GM23338 (cell line): Measurements from ENCODE around the gene REPIN1. TPM values are rescaled to one million over a fixed set of nuclear protein-coding genes. Genes with fewer than 3 reads are reported as not detected.

Experiments used
- ATAC-seq: fragments of 200-7000 bp; cut with Tn5 transposase; 3 replicates; pipeline ENCODE4 v1.9.1; 2020
- DNase-seq: peaks from one replicate; pipeline ENCODE4 v3.0.0-alpha.2; 2015; ENCODE audit warnings: low spot score
- H2AFZ ChIP-seq: fragments of 200-600 bp; sonication (generic); 2 replicates; pipeline ENCODE4 v1.8.0; 2016; ENCODE audit warnings: antibody characterized with exemption, mild to moderate bottlenecking, moderate library complexity
- H3F3A ChIP-seq: fragments of 200-600 bp; sonication (generic); replicated peaks from 2 replicates; pipeline ENCODE4 v1.8.0; 2017; ENCODE audit warnings: antibody characterized with exemption, mixed run types, low read depth
- H3K27ac ChIP-seq: fragments of 200-600 bp; sonication (generic); 2 replicates; pipeline ENCODE4 v1.6.1; 2016; ENCODE audit warnings: low read depth
- H3K27me3 ChIP-seq: fragments of 200-600 bp; sonication (generic); 2 replicates; pipeline ENCODE4 v1.8.0; 2016; ENCODE audit warnings: mild to moderate bottlenecking, mixed run types, moderate library complexity; ENCODE audit not compliant: insufficient read depth
- H3K36me3 ChIP-seq: fragments of 200-600 bp; sonication (generic); 2 replicates; pipeline ENCODE4 v1.8.0; 2016; ENCODE audit warnings: mild to moderate bottlenecking; ENCODE audit not compliant: insufficient read depth
- H3K4me1 ChIP-seq: fragments of 200-600 bp; sonication (generic); 2 replicates; pipeline ENCODE4 v1.8.0; 2016; ENCODE audit warnings: mild to moderate bottlenecking, moderate library complexity; ENCODE audit not compliant: insufficient read depth
- H3K4me2 ChIP-seq: fragments of 200-600 bp; sonication (generic); 2 replicates; pipeline ENCODE4 v1.7.1; 2017; ENCODE audit warnings: mixed run types
- H3K4me3 ChIP-seq: fragments of 200-600 bp; sonication (generic); 2 replicates; pipeline ENCODE4 v1.6.1; 2016; ENCODE audit warnings: mixed run types
- H3K79me2 ChIP-seq: fragments of 200-600 bp; sonication (generic); replicated peaks from 2 replicates; pipeline ENCODE4 v1.8.0; 2017; ENCODE audit warnings: mild to moderate bottlenecking; ENCODE audit not compliant: insufficient read depth
- H3K9me2 ChIP-seq: fragments of 200-600 bp; sonication (generic); 2 replicates; pipeline ENCODE4 v1.8.0; 2017; ENCODE audit not compliant: insufficient read depth
- H4K20me1 ChIP-seq: fragments of 200-600 bp; sonication (generic); replicated peaks from 2 replicates; pipeline ENCODE4 v1.8.0; 2017; ENCODE audit warnings: mild to moderate bottlenecking; ENCODE audit not compliant: insufficient read depth
- H3K27ac Mint-ChIP-seq: 2 replicates; pipeline ENCODE4 v1.8.0; 2020; ENCODE audit warnings: inconsistent platforms, mild to moderate bottlenecking, moderate library complexity, mixed read lengths
- H3K27me3 Mint-ChIP-seq: 3 replicates; pipeline ENCODE4 v1.8.0; 2022; ENCODE audit warnings: low read depth, mild to moderate bottlenecking, moderate library complexity, mixed read lengths, inconsistent platforms; ENCODE audit not compliant: insufficient read depth, poor library complexity
- H3K36me3 Mint-ChIP-seq: 3 replicates; pipeline ENCODE4 v1.8.0; 2021; ENCODE audit warnings: low read depth, mild to moderate bottlenecking, inconsistent platforms, moderate library complexity, mixed read lengths
- H3K4me1 Mint-ChIP-seq: 3 replicates; pipeline ENCODE4 v1.8.0; 2020; ENCODE audit warnings: mild to moderate bottlenecking, inconsistent platforms, mixed read lengths
- H3K4me3 Mint-ChIP-seq: 3 replicates; pipeline ENCODE4 v1.8.0; 2021; ENCODE audit warnings: moderate library complexity, mild to moderate bottlenecking, inconsistent platforms, mixed read lengths
- H3K9me3 Mint-ChIP-seq: 3 replicates; pipeline ENCODE4 v1.8.0; 2020; ENCODE audit warnings: moderate library complexity, mild to moderate bottlenecking, inconsistent platforms, mixed read lengths
- CREB1 ChIP-seq: fragments of 250-450 bp; sonication (Bioruptor Pico); IDR thresholded peaks from 2 replicates; pipeline ENCODE4 v1.5.0; 2020; ENCODE audit warnings: low read depth, mild to moderate bottlenecking, moderate library complexity
- EZH2 ChIP-seq: fragments of 200-600 bp; sonication (generic); IDR thresholded peaks from one replicate; pipeline ENCODE4 v1.8.0; 2017; ENCODE audit warnings: antibody characterized with exemption, mild to moderate bottlenecking, low read depth; ENCODE audit not compliant: unreplicated experiment
- EZH2phosphoT487 ChIP-seq: fragments of 200-600 bp; sonication (generic); IDR thresholded peaks from one replicate; pipeline ENCODE4 v1.8.1; 2018; ENCODE audit warnings: antibody characterized with exemption; ENCODE audit not compliant: unreplicated experiment
- JUNB ChIP-seq: IDR thresholded peaks from one replicate; pipeline ENCODE4 v1.6.1; 2016; ENCODE audit warnings: antibody characterized with exemption; ENCODE audit not compliant: unreplicated experiment
- NANOG ChIP-seq: IDR thresholded peaks from 2 replicates; pipeline ENCODE4 v1.6.1; 2016; ENCODE audit warnings: antibody characterized with exemption, borderline replicate concordance
- POLR2AphosphoS5 ChIP-seq: IDR thresholded peaks from 2 replicates; pipeline ENCODE4 v1.6.1; 2016; ENCODE audit warnings: antibody characterized with exemption, low read depth
- REST ChIP-seq: IDR thresholded peaks from one replicate; pipeline ENCODE4 v1.6.1; 2018; ENCODE audit warnings: antibody characterized with exemption; ENCODE audit not compliant: unreplicated experiment
- ZNF114 ChIP-seq: fragments of 250-450 bp; sonication (Bioruptor Pico); IDR thresholded peaks from 2 replicates; pipeline ENCODE4 v1.5.0; 2020; ENCODE audit warnings: mild to moderate bottlenecking, moderate library complexity
- polyA plus RNA-seq: library from polyadenylated mRNA; unstranded; fragments of >200 nt; fragmentation: Nextera tagmentation; extraction: Ambion mirVana; gene quantifications from 2 replicates; pipeline ENCODE4 v1.2.1, GENCODE V29; 2016
- total RNA-seq: library from RNA; depleted of rRNA; stranded (reverse); fragments of >200 nt; shearing (Covaris generic); gene quantifications from 2 replicates; pipeline ENCODE4 v1.2.3, GENCODE V29; 2014
- TF ChIP-seq, protein P1 (sequence below): IDR thresholded peaks from 2 replicates; pipeline ENCODE4 v1.6.1; 2016; ENCODE audit warnings: antibody characterized with exemption
- TF ChIP-seq, protein P2 (sequence below), 2 experiments: fragments of 200-600 bp in 1 of 2; sonication (generic) in 1 of 2; conservative IDR thresholded peaks; 2 replicates each; pipeline versions ENCODE4 v1.5.1 to v1.6.1; 2016 to 2017; ENCODE audit warnings: antibody characterized with exemption in 2 of 2, low read depth in 2 of 2, mild to moderate bottlenecking in 2 of 2, moderate library complexity in 1 of 2

REPIN1 gene
- total and polyA plus RNA-seq, 2 experiments from 2014 or later: 29.8 to 156 TPM

GRCh38 chr7:150412518-150413488, 44.2 kb downstream of the REPIN1 start:
- H3K27me3 Mint-ChIP-seq: peaks cover 16% of the 10 kb centered on the region

DNA sequence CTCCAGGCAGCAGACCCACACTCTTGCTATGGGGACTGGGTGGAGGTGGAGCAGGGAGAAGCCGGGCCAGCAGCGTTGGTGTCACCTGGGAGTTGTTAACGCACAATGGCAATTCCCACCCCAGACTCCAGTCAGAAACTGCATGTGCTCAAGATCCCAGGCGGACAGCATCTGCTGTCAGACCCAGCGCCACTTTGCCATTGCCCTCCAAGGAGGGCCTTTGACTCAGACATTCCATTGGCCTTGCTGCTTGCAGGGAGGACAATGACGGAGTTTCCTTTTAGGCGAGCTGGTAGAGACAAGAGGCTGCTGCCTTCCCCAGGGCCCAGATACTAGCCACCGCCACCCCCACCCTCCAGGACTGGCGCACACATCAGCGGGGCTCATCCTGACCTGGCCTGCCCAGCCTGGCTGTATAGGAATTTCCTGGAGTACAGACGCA, 45.0 kb downstream of the REPIN1 start:
- H3K27ac ChIP-seq: no peak overlapping the region
- Mint-ChIP-seq H3K27ac (no peak overlapping the region), H3K36me3 (peaks cover 45% of the 10 kb centered on the region), H3K9me3 (no peaks in the 10 kb centered on the region; the same call in none of the 3 replicates), H3K4me3 (no peak overlapping the region), H3K4me1 (peaks cover 13% of the 10 kb centered on the region), H3K27me3 (peaks cover 14% of the 10 kb centered on the region)
- no peak overlapping the region for H3K4me2 ChIP-seq
- ATAC-seq (no peak), DNase-seq (no peak)
- H2AFZ ChIP-seq: no peak overlapping the region
- H3K4me3 ChIP-seq: no peak overlapping the region
- H3K36me3 ChIP-seq: peaks cover 5% of the 10 kb centered on the region; the same call in 1 of the 2 replicates
- no peaks in the 10 kb centered on the region for H4K20me1 ChIP-seq
- H3K9me2 ChIP-seq: no peaks in the 10 kb centered on the region
- no peaks in the 10 kb centered on the region for H3K27me3 ChIP-seq
- H3K4me1 ChIP-seq: no peaks in the 10 kb centered on the region; the same call in 1 of the 2 replicates
- 0 out of 2 replicates have a peak, but pooled peaks cover under 1% of the 10 kb centered on the region for H3K79me2 ChIP-seq
- no peaks in the 10 kb centered on the region for H3F3A ChIP-seq
- TF ChIP-seq REST (no peak), POLR2AphosphoS5 (no peak), NANOG (no peak), EZH2phosphoT487 (no peak), CREB1 (CRISPR knock-in tag) (no peak), EZH2 (no peak), JUNB (no peak)
- TF ChIP-seq, protein P1, sequence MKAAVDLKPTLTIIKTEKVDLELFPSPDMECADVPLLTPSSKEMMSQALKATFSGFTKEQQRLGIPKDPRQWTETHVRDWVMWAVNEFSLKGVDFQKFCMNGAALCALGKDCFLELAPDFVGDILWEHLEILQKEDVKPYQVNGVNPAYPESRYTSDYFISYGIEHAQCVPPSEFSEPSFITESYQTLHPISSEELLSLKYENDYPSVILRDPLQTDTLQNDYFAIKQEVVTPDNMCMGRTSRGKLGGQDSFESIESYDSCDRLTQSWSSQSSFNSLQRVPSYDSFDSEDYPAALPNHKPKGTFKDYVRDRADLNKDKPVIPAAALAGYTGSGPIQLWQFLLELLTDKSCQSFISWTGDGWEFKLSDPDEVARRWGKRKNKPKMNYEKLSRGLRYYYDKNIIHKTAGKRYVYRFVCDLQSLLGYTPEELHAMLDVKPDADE: no peak
- TF ChIP-seq, protein P2, sequence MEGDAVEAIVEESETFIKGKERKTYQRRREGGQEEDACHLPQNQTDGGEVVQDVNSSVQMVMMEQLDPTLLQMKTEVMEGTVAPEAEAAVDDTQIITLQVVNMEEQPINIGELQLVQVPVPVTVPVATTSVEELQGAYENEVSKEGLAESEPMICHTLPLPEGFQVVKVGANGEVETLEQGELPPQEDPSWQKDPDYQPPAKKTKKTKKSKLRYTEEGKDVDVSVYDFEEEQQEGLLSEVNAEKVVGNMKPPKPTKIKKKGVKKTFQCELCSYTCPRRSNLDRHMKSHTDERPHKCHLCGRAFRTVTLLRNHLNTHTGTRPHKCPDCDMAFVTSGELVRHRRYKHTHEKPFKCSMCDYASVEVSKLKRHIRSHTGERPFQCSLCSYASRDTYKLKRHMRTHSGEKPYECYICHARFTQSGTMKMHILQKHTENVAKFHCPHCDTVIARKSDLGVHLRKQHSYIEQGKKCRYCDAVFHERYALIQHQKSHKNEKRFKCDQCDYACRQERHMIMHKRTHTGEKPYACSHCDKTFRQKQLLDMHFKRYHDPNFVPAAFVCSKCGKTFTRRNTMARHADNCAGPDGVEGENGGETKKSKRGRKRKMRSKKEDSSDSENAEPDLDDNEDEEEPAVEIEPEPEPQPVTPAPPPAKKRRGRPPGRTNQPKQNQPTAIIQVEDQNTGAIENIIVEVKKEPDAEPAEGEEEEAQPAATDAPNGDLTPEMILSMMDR (conservative IDR thresholded peaks at IDR 0.05; ENCODE audit: low read depth in 2 of 2): no peak

More at GRCh38 chr7:150412518-150413488, 44.2 kb downstream of the REPIN1 start:
- H3F3A ChIP-seq: no peaks in the 10 kb centered on the region
- H3K9me3 Mint-ChIP-seq: no peaks in the 10 kb centered on the region; the same call in none of the 3 replicates
- no peak overlapping the region for H3K4me3 ChIP-seq
- no peak overlapping the region; the same call in 2 of the 3 replicates for H3K4me3 Mint-ChIP-seq
- no peaks in the 10 kb centered on the region for H4K20me1 ChIP-seq
- no peaks in the 10 kb centered on the region for H3K27me3 ChIP-seq
- no peak overlapping the region for H3K27ac Mint-ChIP-seq
- TF ChIP-seq EZH2 (no peak), POLR2AphosphoS5 (no peak), ZNF114 (CRISPR knock-in tag) (no peak)
- TF ChIP-seq, protein P1: no peak
- DNase-seq (no peak), ATAC-seq (no peak)
- peaks cover 5% of the 10 kb centered on the region; the same call in 1 of the 2 replicates for H3K36me3 ChIP-seq
- no peaks in the 10 kb centered on the region; the same call in 1 of the 2 replicates for H3K4me1 ChIP-seq
- H3K4me2 ChIP-seq: no peak overlapping the region
- peaks cover 49% of the 10 kb centered on the region for H3K36me3 Mint-ChIP-seq
- no peak overlapping the region for H3K27ac ChIP-seq
- H2AFZ ChIP-seq: no peak overlapping the region
- peaks cover 17% of the 10 kb centered on the region for H3K4me1 Mint-ChIP-seq
- H3K9me2 ChIP-seq: no peaks in the 10 kb centered on the region
- H3K79me2 ChIP-seq: 0 out of 2 replicates have a peak, but pooled peaks cover 3% of the 10 kb centered on the region
